ENCODE data around the gene SEL1L.
"Not testable (repeated sequence)": the region's sequence is repeated elsewhere in the genome, so short reads cannot be mapped to it uniquely, and the experiment has no call there.

Gene SEL1L

GRCh38 chr14:81529391-81529790 is 4.3 kb downstream of the SEL1L start:
- DNase-seq (ENCODE audit: low read depth in 1 of 2, low spot score in 1 of 2): no peak

- DNase-seq (ENCODE audit: low read depth in 1 of 2, low spot score in 1 of 2): no peak
These were observed 8.5 kb downstream of the SEL1L start for GRCh38 chr14:81525129-81525528.

DNA sequence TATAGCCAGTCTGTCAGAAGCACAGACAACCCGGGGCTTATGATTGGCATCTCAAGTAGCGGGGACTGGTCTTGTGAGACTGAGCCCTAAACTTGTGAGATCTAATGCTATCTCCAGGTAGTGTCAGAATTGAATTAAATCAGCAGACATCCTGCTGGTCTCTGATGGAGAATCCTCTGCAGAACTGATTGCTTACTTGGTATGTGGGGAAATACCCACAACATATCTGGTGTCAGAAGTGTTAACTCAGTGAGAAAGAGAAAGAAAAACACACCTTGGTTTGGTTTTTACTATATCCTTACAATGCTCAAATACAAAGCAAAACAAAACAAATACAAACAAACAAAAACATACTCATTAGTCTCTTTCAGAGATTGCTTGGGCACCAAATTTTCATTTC is 10.0 kb downstream of the SEL1L start:
- DNase-seq (ENCODE audit: low read depth in 1 of 2, low spot score in 1 of 2): no peak

DNA sequence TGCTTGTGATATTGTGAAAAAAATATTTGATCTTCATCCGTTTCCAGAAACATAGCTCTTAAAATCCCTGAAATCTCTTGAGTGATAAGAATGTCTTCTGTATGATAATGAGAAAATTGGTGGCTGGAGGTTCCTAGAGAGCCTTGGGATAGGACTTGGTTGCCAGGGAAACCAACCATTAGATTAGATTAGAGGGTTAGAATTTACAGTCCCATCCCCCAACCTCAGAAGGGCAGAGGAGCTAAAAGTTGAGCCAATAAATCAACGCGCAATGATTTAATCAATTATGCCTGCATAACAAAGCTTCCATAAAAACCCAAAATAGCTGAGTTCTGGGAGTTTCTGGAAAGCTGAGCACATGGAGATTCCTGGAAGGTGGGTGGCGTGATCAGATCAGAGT is 10.6 kb downstream of the SEL1L start:
- DNase-seq (ENCODE audit: low read depth in 1 of 2, low spot score in 1 of 2): no peak

GRCh38 chr14:81521356-81521755 is 12.3 kb downstream of the SEL1L start:
- no peak for DNase-seq (ENCODE audit: low read depth in 1 of 2, low spot score in 1 of 2)

GRCh38 chr14:81519200-81520011 is 14.2 kb downstream of the SEL1L start:
- no peak for DNase-seq (ENCODE audit: low read depth in 1 of 2, low spot score in 1 of 2)

DNA sequence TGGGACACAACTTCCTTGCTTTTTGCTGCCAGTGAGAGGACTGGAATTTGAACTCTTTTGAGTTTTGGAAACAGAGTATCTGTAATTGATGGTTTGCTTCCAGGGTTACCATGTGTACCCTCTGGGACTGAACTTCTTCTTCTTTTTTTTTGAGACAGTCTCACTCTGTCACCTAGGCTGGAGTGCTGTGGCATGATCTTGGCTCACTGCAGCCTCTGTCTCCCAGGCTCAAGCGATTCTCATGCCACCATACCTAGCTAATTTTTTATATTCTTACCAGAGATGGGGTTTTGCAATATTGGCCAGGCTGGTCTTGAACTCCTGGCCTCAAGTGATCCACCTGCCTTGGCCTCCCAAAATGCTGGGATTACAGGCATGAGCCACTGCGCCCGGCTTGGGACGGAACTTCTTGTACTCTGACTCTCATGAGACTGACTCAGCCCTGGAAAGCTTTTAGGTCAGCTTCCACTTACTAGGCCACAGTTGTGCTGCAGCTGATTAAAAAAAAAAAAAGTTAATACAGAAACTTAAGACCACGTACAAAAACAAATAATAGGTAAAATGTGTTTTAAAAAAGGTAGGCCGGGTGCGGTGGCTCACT is 15.8 kb downstream of the SEL1L start:
- DNase-seq (ENCODE audit: low read depth in 1 of 2, low spot score in 1 of 2): no peak

DNA sequence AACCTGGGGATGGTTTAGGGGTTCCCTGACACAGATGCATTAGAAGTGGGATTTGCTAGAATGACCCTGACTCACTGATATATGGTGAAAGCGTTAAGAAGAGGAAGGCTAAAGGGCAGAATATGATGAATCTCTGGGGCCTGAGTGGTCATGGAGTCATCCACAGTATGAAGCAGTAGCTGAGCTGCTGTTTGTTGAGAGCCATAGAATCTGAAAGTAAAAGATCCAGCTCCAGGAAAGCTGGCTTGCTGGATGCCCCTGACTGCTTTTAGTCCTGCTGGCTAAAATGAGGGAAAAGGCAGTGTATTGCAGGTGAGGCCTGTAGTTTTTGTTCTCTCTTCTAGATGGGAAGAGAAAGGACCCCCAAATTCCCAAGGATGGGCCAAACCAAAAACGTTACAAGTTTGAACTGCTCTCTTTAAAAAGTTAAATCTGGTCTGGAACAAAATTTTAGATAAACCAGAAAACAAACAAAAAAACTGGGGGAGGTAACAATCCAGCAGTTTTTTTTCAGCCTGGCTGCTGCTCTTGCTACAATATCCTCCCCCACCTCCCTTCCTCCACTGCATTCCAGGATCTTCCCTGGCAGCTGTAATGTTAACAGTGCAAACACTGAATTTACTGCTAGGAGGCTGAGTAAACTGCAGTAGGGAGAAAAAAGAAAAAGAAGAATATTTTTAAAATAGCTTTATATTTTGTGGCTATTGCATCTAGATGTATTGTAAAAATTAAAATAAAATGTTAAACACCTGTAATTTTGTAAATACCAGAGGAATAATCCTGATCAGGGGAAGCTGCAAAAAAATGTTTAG is 16.5 kb downstream of the SEL1L start:
- no peak for DNase-seq (ENCODE audit: low read depth in 1 of 2, low spot score in 1 of 2)

- not testable (repeated sequence) for DNase-seq (ENCODE audit: low read depth in 1 of 2, low spot score in 1 of 2)
These were observed 17.7 kb downstream of the SEL1L start for GRCh38 chr14:81515927-81516326.

DNA sequence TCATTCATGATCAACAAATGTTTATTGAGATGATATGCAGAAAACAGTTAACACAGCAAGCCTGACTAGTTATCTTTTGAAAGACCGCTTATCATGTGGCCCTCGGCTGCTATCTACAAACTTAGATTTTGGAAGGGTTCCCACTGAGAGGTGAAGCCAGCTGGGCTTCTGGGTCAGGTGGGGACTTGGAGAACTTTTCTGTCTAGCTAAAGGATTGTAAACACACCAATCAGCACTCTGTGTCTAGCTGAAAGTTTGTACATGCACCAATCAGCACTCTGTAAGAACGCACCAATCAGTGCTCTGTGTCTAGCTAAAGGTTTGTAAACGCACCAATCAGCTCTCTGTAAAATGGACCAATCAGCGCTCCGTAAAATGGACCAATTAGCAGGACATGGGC is 20.8 kb downstream of the SEL1L start:
- DNase-seq (ENCODE audit: low read depth in 1 of 2, low spot score in 1 of 2): not testable (repeated sequence)

DNA sequence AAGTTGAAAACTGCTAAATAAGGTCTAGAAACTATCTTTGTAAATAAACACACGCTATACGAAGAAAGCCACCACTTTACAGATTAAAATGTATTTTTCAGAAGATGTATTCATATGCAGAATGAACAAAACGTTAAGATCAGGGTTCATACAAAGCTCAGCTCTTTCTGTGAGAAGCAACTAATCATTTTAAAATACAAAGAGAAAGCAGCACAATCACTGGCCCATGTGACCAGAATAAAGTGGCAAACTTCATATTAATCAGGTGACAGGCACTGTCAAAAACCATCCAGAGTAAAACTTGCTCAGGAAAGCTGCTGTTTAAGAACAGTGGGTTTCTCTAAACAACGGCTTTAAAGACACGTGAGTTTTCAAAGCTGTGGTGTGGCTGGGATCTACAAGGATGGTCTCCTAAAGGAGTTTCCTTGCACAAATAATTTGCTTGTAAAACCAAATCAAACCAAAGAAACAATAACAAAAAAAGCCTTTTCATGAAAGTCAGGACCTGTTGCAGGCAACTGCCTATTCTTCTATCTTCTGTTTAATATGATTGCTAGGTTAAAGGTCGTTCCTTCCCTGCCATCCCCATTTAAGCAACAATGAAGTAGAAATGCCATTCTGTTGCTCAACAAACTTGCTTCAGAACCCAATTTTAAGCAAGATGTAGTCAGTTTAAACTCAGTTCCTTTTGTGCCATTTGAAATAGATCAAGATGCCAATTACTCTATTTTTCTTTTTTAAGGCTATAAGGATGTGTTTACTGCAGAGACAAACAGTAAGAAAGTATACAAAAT is 22.3 kb downstream of the SEL1L start:
- DNase-seq (ENCODE audit: low read depth in 1 of 2, low spot score in 1 of 2): no peak

GRCh38 chr14:81509838-81510452 is 23.7 kb downstream of the SEL1L start:
- DNase-seq (ENCODE audit: low read depth in 1 of 2, low spot score in 1 of 2): no peak

DNA sequence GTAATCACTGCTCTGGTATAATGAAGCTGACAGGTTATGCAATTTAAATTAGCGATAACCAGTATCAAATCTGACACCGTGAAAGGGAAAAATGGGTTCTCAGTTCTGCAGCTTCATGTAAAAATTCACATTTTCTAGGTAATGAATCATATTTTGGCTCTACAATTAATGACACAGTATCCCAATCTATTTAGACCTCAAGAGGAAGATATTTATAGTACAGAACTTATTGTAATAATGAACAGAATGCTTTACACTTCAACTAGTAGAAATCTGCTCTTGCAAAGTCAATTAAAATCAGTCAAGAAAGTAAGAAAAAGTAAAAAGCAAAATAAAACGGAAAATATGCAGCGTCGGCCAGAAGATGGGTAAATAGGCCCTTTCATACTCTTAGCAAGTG is 24.3 kb downstream of the SEL1L start:
- no peak for DNase-seq (ENCODE audit: low read depth in 1 of 2, low spot score in 1 of 2)

DNA sequence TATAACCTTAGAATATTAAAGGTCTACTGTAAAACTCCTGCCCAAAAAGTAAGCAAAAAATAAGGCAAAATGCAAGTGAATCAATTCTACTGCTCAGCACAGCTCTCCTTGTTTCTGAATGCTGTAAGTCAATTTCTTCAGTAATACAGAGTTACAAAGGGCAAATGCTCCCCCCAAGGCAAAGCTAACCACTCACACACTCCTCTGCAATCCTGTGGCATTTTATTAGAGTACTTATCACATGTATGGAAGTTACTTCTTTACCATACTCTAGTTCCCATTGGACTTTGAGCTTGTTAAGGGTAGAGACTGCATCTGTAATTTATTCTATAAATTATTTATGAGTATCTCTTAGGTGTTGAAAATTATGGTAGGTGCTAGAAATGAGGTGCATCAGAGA is 27.2 kb downstream of the SEL1L start:
- no peak for DNase-seq (ENCODE audit: low read depth in 1 of 2, low spot score in 1 of 2)

DNA sequence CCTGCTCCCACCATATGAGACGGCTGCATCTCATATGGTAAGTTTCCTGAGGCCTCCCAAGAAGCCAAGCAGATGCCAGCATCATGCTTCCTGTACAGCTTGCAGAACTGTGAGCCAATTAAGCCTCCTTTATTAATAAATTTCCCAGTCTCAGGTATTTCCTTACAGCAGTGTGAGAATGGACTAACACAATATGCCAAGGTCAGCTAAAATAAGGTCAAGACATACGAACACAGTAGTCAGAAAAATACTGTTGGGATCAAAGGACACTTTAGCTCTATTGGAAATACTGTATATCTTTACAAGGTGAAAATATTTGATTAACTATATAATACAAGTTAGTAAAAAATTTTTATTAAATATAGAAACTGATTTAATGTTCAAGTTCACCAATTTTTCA is 28.8 kb downstream of the SEL1L start:
- no peak for DNase-seq (ENCODE audit: low read depth in 1 of 2, low spot score in 1 of 2)

GRCh38 chr14:81485781-81486180 is 47.9 kb downstream of the SEL1L start:
- no peak for DNase-seq (ENCODE audit: low read depth in 1 of 2, low spot score in 1 of 2)

DNA sequence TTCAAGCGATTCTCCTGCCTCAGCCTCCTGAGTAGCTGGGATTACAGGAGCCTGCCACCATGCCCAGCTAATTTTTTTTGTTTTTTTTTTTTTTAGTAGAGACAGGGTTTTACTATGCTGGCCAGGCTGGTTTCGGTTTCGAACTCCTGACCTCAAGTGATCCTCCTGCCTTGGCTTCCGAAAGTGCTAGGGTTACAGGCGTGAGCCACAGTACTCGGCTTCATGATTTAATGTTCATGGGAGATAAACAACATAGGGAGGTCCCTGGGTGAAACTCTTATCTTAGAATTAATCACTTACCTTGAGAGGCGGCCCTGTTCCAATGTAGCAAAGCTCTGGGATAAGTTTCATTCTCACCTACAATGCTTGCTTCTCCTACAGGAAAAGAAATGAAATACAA is 48.3 kb downstream of the SEL1L start:
- DNase-seq (ENCODE audit: low read depth in 1 of 2, low spot score in 1 of 2): no peak

DNA sequence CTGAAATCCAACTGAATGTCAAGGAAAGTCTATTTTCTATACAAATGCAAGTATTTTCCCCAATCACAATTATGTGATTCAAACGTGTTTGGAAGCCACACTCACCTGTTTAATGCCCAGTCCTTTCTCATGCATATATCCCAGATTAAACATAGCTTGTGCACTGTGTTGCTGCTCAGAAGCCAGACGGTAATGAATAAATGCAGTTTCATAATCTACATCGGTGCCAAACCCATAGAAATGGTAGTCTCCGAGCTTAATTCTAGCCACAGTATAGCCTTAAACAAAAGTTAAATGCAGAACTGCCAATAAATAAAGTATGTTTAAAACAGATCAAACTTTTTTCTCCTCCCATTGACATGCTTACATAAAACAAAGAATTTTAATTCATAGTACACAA is 49.5 kb downstream of the SEL1L start:
- no peak for DNase-seq (ENCODE audit: low read depth in 1 of 2, low spot score in 1 of 2)

DNA sequence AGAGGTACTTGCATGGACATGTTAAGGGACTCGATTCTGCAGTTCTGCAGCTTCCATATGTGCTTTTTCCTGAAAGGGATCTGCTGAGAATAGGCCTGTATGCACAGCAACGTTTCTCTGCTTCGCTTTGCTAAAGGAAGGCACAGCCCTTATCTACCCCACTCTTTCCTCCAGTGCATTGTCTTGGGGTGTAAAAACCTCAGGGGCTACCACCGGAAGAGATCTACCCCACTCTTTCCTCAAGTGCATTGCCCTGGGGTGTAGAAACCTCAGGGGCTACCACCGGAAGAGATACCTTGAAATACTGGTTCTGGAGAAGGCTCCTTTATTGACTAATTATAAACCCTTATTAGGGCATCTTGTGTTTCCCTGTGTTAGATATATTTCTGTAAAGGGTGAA is 52.9 kb downstream of the SEL1L start:
- no peak for DNase-seq (ENCODE audit: low read depth in 1 of 2, low spot score in 1 of 2)

DNA sequence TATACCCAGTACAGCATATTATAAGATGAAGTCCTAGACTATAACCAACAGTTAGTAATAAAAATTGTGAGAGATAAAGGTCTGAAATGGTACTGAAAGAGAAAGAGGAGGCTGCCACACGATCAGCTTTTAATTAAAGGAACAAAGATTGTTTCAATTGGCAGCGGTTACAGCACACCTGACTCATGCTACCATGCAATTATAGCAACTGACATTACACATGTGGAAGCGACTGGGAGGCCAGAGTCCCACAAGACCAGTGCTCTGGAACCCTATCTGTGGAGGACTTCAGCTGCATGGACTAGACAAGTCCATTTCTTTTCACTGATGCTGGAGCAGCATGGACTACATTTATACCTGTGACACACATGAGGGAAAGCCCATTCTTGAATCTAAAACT is 55.2 kb downstream of the SEL1L start:
- DNase-seq (ENCODE audit: low read depth in 1 of 2, low spot score in 1 of 2): no peak

- no peak for DNase-seq (ENCODE audit: low read depth in 1 of 2, low spot score in 1 of 2)
These were observed 56.8 kb downstream of the SEL1L start for GRCh38 chr14:81476816-81477215.

Data from activated T-helper 1 cell treated with anti-CD3 and anti-CD28 coated beads, Interleukin-2, amount 50 U/mL, for 16 hours (primary cell).